GM18499 (cell line): ENCODE results near the gene SAA4.
"Not testable (repeated sequence)": the region's sequence is repeated elsewhere in the genome, so short reads cannot be mapped to it uniquely, and the experiment has no call there.

Source experiments
- ATAC-seq: cut with Tn5 transposase; IDR thresholded peaks from one replicate; pipeline ENCODE4 v1.9.1; 2021; ENCODE audit warnings: moderate number of reproducible peaks; ENCODE audit not compliant: insufficient read depth, unreplicated experiment

The SAA4 gene

DNA sequence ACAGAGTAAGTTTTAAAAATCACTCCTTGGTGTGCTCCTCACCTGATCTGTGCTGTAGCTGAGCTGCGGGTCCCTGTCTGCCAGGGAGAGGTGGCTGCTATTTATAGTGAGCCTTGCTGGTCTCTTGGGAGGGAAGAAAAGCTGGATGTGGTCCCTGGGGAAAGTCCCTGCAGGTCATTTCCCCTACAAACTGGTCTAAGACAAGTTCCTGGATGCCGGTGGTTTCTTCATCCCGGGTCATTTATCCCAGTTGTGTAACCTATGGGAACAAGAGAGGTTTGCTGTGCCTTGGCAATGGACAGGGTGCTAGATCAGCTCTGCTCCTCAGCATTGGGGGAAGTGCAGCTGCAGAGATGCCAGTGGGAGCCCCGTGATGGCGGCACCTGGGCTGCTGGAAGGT is 12.0 kb upstream of the SAA4 start, which contains the start of gene SAA2:
TSS of gene SAA2 (minus strand) at position 108 of the 400 bp plus-strand sequence. CDS start 657 bp downstream, outside the sequence.
- no peak for ATAC-seq

DNA sequence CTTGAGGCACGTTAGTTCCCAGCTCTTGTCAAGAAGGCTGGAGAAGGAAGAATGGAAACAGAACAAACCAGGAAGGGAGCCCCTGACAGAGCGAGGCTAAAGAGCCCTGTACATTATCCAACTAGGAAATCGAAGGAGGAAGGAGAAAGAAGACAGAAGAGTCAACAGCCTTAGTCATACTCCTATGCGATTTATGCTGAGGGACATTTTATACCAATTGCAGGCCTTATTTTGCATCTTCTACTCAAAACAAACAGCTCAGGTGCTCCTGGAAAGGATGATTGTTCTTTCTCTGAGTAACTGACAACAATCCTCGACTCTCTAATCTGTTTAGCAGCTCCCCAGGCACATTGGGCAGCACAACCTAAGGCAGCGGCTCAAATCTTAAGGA is 10.6 kb upstream of the SAA4 start:
- peak; percentile 16 for ATAC-seq

GRCh38 chr11:18246379-18247190 is 10.0 kb upstream of the SAA4 start:
- ATAC-seq, result peak; percentile 59

DNA sequence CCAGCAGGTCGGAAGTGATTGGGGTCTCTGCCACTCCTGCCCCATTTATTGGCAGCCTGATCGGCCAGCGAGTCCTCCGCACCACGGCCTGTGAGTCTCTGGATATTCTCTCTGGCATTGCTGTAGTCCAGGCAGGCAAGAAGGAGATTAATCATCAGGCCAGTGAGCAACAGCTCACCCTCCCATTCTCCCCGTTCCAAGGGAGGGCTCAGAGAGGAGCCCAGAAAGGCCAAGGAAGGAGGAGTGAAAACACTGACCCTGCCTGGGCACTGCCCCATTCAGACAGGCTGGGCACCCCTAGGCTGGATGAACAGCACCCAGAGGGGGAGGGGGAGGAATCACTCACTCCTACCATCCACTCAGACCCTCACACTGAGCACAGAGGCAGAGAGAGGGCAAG is 8.8 kb upstream of the SAA4 start:
- ATAC-seq, result no peak

DNA sequence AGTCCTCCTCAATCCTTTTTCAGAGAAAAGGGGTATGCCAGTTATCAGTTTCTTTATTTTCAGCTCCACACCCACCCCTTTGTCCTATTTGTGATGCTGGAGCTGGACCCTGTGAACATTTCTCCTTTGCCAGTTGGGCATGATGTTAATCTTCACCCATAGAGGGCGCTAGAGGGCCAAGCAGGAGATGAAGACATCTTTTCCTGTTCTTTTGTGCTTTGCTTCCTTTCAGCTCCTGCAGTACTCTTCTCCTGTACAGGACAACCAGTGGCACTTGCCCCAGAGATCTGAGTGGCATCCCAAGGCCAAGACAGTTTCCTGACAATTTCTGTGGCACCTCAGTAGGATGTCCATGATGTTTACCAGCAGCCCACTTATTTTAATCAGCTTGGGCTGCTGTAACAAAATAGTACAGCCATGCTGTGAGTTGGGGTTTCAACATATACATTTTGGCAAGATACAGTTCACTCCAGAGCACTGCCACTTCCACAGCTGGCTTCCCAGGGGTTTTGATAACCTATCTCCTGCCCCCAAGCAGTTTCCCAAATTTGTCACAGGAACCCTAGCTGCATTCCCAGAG is 7.3 kb upstream of the SAA4 start:
- no peak for ATAC-seq

GRCh38 chr11:18239655-18240054 is 3.1 kb upstream of the SAA4 start:
- ATAC-seq, result no peak

DNA sequence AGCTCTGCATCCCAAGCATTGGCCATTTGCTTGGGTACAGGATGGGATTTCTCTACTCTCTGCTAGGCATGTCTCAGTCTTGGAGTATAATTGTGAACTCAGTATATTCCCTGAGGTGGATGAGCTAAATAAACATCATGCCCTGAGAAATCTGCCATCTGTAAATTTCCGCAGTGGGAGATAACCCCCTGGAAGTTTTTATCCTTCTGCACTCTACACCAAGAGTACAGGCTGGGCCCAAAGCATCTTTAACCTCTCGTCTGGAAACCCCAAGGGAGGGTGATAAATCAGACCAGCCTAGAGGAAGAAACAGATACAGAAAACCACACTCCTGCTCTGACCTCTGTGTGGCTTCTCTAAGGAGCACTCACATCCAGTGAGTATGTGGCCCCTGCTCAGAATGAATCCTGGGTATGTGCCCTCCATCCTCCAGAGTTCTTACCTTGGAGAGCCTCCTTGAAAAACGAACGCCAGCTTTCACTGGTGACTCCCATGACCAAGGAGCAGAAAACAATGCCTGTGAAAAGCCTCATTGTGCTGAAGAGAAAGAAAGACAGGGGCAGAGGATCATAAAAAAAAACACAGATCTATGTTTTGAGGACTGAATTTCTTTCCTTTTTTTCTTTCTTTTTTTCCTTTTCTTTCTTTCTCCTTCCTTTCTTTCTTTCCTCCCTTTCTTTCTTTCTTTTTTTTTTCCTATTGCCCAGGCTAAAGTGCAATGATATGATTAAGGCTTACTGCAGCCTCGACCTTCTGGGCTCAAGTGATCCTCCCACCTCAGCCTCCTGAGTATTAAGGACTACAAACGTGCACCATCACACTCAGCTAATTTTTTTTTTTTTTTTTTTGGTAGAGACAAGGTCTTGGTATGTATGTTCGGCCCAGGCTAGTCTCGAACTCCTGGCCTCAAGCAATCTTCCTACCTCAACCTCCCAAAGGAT is 938 bp downstream of the SAA4 start:
- ATAC-seq, result no peak

DNA sequence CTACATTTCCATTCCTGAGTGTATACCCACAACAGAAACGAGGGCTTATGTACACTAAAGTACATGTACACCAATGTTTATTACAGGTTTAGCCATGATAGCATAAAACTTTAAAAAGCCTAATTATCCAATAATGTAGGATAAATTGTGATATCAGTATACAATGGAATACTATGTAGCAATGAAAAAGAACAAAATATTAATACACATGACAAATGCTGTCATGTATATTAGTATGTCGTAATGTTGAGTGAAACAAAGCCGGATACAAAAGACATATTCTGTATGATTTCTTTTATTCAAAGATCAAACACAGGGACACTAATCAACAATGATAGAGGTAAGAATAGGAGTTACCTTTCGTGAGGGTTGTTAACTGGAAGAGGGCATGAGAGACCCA is 2.7 kb downstream of the SAA4 start:
- ATAC-seq, result no peak

- no peak for ATAC-seq
Observed at GRCh38 chr11:18230859-18231258, 5.7 kb downstream of the SAA4 start.

GRCh38 chr11:18229501-18229900 is 7.1 kb downstream of the SAA4 start:
- peak; percentile 95 for ATAC-seq

- ATAC-seq, result no peak
Observed at GRCh38 chr11:18225913-18226312, 10.7 kb downstream of the SAA4 start.

DNA sequence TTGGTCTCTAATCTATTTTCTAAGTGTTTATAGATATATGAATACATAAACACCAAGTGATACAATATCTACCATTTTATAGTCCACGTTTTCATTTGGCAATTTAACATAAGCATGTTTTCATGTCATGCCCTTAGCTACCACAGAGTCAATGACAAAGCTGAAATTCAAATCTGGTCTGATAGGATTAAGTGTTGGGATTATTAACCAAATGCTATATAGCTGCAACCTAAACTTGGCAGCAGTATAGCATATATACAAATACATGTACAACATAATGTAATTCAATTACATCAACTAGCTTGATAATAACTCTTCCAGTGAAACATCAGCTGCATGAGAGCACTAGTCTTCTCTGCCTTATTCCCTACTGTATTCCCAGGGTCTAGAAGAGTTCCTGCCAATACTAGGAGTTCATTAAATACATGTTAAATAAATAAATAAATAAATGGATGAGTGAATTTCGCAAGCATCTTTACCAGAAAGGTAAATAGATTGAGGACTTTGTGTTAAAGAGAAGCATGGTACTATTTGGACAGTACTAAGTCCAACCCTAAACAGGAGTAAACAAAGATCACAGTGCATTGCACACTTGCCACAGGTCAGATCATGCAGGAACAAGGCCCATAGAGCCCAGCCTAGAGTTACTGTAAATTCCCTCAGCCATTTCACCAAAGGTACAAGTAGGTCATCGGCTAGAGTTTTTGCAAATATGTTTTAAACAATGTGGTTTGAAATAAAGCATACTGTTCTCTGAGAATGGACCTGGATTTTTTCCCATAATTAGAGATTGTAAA is 12.8 kb downstream of the SAA4 start:
- no peak for ATAC-seq

- no peak for ATAC-seq
Observed at GRCh38 chr11:18222814-18223421, 13.7 kb downstream of the SAA4 start.

- ATAC-seq, result no peak
Observed at GRCh38 chr11:18221274-18221876, 15.2 kb downstream of the SAA4 start.

DNA sequence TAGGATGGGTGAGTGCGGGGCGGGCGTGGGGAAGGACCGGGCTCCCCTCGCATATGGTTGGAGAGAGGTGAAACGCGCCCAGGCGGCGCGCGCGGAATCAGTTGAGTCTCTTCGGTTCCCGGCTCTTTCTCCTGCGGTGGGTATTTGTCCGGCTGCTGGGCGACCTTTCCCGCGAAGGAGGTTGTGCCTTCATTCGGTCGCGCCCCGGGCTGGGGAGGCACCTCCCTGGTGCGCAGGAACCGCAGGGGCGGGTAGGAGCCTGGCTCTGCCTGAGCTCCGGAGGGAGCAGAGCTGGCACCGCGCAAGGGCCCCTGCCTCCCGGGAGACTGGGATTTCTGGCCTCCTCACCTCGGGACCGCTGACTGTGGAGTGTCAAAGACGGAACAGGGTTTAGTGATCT is 27.5 kb downstream of the SAA4 start:
- no peak for ATAC-seq

GRCh38 chr11:18204771-18205170 is 31.8 kb downstream of the SAA4 start:
- ATAC-seq, result no peak

DNA sequence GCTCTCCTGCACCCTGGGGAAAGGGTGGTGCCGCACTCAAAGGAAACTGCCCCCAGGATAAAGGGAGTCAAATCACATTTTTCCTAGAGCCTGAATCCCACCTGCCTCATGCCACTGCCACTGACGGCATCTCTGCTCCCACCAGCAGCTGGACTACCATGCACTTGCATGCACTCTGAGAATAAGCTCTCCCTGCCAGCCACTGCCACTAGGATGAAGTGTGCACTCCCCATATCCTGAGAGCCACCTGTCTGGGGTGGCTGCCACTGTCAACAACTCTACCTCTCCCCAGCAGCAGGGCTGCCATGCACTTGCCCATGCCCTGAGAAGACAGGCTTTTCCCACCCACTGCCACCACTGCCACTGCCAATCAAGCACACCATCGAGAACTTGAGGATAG is 32.4 kb downstream of the SAA4 start:
- no peak for ATAC-seq

DNA sequence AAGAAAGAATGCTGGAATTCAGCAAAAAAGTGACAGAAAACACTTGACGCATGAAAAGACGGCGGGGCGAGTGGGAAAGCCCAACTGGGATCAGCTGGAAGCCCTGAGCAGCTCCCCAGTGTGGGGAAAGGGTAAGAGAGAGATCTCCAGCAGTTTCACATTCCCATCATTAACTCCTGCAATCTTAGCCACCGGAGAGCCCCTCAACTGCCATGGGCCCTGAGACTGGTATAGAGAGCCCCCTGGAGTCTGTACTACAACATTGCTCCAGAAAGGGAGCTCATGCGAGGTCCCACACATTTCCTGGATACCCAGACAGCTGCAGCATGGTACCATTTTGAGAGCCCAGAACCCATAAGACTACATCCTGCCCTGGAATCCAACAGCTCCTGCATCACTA is 32.9 kb downstream of the SAA4 start:
- ATAC-seq, result no peak

DNA sequence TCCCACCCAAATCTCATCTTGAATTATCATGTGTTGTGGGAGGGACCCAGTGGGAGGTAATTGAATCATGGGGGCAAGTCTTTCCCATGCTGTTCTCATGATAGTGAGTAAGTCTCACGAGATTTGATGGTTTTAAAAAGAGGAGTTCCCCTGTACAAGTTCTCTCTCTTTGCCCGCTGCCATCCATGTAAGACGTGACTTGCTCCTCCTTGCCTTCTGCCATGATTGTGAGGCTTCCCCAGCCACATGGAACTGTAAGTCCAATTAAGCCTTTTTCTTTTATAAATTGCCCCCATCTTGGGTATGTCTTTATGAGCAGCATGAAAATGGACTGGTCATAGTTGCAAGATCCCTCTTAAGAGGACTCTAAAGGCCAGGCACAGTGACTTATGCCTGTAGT is 38.9 kb downstream of the SAA4 start:
- not testable (repeated sequence) for ATAC-seq
